Right atrium auricular region (tissue), 2 donors: Measurements from ENCODE around the gene TMEM54. TPM values are rescaled to one million over a fixed set of nuclear protein-coding genes. Genes with fewer than 3 reads are reported as not detected.

Experiments
- DNase-seq: peaks from one replicate; pipeline ENCODE4 v3.0.0-alpha.2; 2019; ENCODE audit warnings: low spot score
- H3K27ac ChIP-seq, 2 donors: fragments of 200-600 bp; sonication (generic); 1 replicate in 1 of 2; 2 replicates in 1 of 2; pipeline ENCODE4 v1.5.1; 2016 to 2019
- H3K27me3 ChIP-seq, 2 donors: fragments of 200-600 bp; sonication (generic); one replicate each; pipeline versions ENCODE4 v1.5.1 to v1.6.0; 2017 to 2019
- H3K36me3 ChIP-seq: fragments of 200-600 bp; sonication (generic); one replicate; pipeline ENCODE4 v1.5.1; 2016
- H3K4me1 ChIP-seq, 2 donors: fragments of 200-600 bp; sonication (generic); one replicate each; pipeline versions ENCODE4 v1.5.1 to v1.6.0; 2017 to 2019
- H3K4me3 ChIP-seq, 2 donors: fragments of 200-600 bp; sonication (generic); 1 replicate in 1 of 2; 2 replicates in 1 of 2; pipeline ENCODE4 v1.5.1; 2017 to 2019; ENCODE audit warnings: mild to moderate bottlenecking in 1 of 2, moderate library complexity in 1 of 2
- H3K9me3 ChIP-seq, 2 donors: fragments of 200-600 bp; sonication (generic); one replicate each; pipeline ENCODE4 v1.5.1; 2019
- total RNA-seq, 2 donors: library from RNA; depleted of rRNA; stranded (reverse); fragments of >200 nt; gene quantifications; one replicate each; pipeline ENCODE4 v1.1.0, GENCODE V29; 2016
- TF ChIP-seq, protein P1 (sequence below), 2 donors: fragments of 200-600 bp; sonication (generic); IDR thresholded peaks; one replicate each; pipeline ENCODE4 v1.5.1; 2019; ENCODE audit warnings: antibody characterized with exemption in 2 of 2

The TMEM54 gene
- total RNA-seq, 2 donors from 2014 or later = 4.7 to 37.9 TPM

DNA sequence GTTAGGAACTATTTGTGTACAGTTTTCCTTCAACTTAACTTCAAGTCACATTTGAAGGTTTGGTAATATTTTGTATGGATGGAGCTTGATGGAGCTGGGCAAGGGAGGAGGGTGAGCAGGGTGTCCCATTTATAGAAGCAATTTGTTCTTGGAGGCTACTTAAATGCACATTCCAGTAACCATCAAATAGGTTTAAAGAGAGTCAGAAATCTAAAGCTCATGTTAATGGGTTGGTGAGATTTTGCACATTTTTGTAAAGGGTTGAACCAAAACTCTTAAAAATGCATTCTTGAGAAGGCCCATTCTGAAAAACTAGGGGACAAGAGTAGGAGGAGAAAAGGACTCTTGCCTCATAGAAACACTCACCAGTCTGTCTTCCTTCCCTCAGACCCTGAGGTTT lies 40.6 kb downstream of the TMEM54 start:
- Histone ChIP-seq H3K36me3 (peaks cover 39% of the 10 kb centered on the region), H3K27me3 (no peaks in the 10 kb centered on the region), H3K9me3 (no peaks in the 10 kb centered on the region), H3K27ac (no peak overlapping the region), H3K4me1 (peaks cover 0 to 33% of the 10 kb centered on the region in 2 donors), H3K4me3 (no peak overlapping the region)
- no peak for DNase-seq
- TF ChIP-seq, protein P1, sequence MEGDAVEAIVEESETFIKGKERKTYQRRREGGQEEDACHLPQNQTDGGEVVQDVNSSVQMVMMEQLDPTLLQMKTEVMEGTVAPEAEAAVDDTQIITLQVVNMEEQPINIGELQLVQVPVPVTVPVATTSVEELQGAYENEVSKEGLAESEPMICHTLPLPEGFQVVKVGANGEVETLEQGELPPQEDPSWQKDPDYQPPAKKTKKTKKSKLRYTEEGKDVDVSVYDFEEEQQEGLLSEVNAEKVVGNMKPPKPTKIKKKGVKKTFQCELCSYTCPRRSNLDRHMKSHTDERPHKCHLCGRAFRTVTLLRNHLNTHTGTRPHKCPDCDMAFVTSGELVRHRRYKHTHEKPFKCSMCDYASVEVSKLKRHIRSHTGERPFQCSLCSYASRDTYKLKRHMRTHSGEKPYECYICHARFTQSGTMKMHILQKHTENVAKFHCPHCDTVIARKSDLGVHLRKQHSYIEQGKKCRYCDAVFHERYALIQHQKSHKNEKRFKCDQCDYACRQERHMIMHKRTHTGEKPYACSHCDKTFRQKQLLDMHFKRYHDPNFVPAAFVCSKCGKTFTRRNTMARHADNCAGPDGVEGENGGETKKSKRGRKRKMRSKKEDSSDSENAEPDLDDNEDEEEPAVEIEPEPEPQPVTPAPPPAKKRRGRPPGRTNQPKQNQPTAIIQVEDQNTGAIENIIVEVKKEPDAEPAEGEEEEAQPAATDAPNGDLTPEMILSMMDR (IDR thresholded peaks at IDR 0.05) = no peak

DNA sequence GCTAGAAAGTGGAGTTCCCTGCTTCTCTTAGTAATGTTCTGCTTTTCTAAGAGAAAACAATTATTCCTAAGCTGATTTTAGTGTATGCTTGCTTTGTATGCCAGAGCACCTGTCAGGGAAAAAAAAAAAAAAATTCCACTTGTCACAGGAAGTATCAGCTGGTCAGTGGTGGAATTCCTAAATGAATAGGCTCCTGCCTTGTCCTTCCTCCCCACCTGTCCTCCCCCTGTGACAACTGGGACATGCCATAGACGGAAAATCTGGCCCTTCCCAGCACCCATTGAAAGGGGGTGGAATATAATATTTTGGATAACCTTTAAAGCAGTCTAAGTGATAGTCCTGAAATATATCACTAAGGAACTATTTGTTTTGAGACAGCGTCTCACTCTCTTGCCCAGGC lies 41.3 kb downstream of the TMEM54 start:
- peaks cover 0 to 27% of the 10 kb centered on the region in 2 donors for H3K4me1 ChIP-seq
- no peak overlapping the region for H3K27ac ChIP-seq
- no peaks in the 10 kb centered on the region for H3K27me3 ChIP-seq
- H3K9me3 ChIP-seq = no peaks in the 10 kb centered on the region
- H3K36me3 ChIP-seq = peaks cover 42% of the 10 kb centered on the region
- TF ChIP-seq, protein P1 (IDR thresholded peaks at IDR 0.05) = no peak
- no peak for DNase-seq
- H3K4me3 ChIP-seq = no peak overlapping the region

DNA sequence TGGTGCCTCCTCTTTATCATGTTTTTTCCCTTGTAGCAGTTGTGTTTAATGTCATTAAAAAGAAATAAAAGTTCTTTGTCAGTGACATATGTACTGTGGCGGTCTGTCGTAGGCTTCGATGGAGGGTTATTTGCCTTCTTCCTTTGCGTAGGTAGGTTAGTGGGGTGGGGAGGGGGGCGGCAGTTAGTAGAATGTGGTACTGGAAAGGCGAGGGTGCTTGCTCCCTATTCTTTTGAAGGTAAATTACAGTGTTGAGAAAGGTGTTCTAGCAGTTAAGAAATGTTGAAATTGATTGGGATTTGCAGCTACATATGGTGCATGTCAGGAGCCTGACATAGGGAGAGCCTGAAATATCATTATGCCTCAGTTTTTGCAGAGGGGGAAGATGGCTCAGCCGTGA lies 42.4 kb downstream of the TMEM54 start:
- peaks cover 0 to 15% of the 10 kb centered on the region in 2 donors for H3K4me1 ChIP-seq
- peaks cover 54% of the 10 kb centered on the region for H3K36me3 ChIP-seq
- no peak for DNase-seq

DNA sequence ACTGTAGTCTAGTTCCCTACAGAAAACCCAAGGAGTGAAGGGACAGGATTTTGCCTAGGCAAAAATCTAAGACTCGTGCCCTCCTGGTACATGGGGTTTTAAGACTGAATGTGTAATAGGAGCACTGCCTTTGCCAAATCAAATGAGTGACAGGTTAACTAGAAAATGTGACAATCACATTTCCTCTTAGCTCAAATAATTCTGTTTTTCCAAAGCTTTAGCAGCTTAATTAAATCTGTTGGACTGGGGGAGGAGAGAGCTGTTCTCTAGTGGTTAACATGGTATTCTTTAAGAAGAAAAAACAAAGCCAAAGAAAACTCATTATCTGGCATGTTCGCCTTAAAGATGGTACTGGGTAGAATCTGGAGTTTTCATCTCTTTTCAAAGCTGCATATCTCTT lies 43.1 kb downstream of the TMEM54 start:
- H3K4me1 ChIP-seq = peaks cover 0 to 13% of the 10 kb centered on the region in 2 donors
- H3K27me3 ChIP-seq = no peaks in the 10 kb centered on the region
- H3K4me3 ChIP-seq = no peak overlapping the region
- no peaks in the 10 kb centered on the region for H3K9me3 ChIP-seq
- peaks cover 54% of the 10 kb centered on the region for H3K36me3 ChIP-seq
- TF ChIP-seq, protein P1 (IDR thresholded peaks at IDR 0.05) = no peak
- H3K27ac ChIP-seq = no peak overlapping the region
- no peak for DNase-seq

More for the DNA sequence above, 42.4 kb downstream of the TMEM54 start:
- no peak overlapping the region for H3K27ac ChIP-seq
- TF ChIP-seq, protein P1 (IDR thresholded peaks at IDR 0.05) = no peak
- no peak overlapping the region for H3K4me3 ChIP-seq
- H3K9me3 ChIP-seq = no peaks in the 10 kb centered on the region
- no peaks in the 10 kb centered on the region for H3K27me3 ChIP-seq

DNA sequence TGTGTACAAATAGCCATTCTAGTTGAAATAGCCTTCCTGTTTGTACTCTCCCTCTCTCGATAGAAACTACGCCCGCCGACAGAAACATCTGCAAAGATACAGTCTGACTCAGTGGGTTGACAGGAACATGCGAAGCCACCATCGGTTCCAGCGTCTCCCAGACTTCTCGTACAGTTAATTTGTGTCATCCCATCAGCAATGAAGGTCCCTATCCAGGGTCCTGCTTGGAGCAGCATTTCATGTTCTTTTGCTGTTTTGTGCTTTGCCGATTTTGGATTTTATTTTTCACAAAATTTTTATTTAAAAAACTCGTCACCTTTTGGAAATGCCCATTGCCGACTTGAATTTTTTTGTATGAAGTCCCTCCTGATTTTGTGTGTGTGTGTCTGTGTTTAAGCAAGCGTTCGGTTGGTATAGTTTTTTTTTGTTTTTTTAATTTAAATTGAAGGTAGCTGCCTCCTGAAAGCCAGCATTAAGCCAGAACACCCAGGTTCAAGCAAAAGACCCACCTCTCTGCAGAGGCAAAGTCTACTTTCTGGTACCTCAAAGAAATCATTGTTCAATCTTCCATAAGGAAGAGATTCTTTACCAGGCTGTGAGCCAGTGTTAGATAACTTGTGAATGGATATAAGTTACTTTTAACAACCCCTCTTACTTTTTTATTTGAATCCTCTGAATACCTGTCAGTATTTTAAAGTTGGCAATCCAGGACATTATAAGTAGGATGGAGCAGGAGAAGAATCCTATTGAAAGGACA lies 45.1 kb downstream of the TMEM54 start:
- Histone ChIP-seq H3K4me1 (peaks cover 0 to under 1% of the 10 kb centered on the region in 2 donors), H3K27ac (no peak overlapping the region), H3K4me3 (no peak overlapping the region), H3K9me3 (no peaks in the 10 kb centered on the region), H3K36me3 (peaks cover 40% of the 10 kb centered on the region), H3K27me3 (no peaks in the 10 kb centered on the region)
- no peak for DNase-seq
- TF ChIP-seq, protein P1 (IDR thresholded peaks at IDR 0.05) = no peak
